HG02759 (cell line): ENCODE measurements around the gene HSPB9.
A peak's percentile ranks its signal among the peaks of the same experiment; 100 is the strongest.

Experiments used
- ATAC-seq: cut with Tn5 transposase; IDR thresholded peaks from one replicate; pipeline ENCODE4 v1.9.1; 2021; ENCODE audit warnings: mild to moderate bottlenecking, moderate library complexity; ENCODE audit not compliant: unreplicated experiment

The HSPB9 gene

GRCh38 chr17:42098730-42099399, 23.7 kb upstream of the HSPB9 start:
- no peak for ATAC-seq

GRCh38 chr17:42101513-42102292, 20.9 kb upstream of the HSPB9 start:
- no peak for ATAC-seq

GRCh38 chr17:42103221-42103954, 19.2 kb upstream of the HSPB9 start:
- no peak for ATAC-seq

GRCh38 chr17:42104264-42104663, 18.3 kb upstream of the HSPB9 start:
- ATAC-seq: no peak

GRCh38 chr17:42106009-42106408, 16.6 kb upstream of the HSPB9 start:
- ATAC-seq: no peak

GRCh38 chr17:42107124-42107523, 15.5 kb upstream of the HSPB9 start:
- ATAC-seq: no peak

GRCh38 chr17:42107597-42108576, 14.7 kb upstream of the HSPB9 start:
- ATAC-seq: peak; percentile 77

- ATAC-seq: no peak
Observed at GRCh38 chr17:42109086-42109485, 13.5 kb upstream of the HSPB9 start.

- ATAC-seq: no peak
Observed at GRCh38 chr17:42110301-42111264, 12.0 kb upstream of the HSPB9 start.

GRCh38 chr17:42111265-42111636, 11.4 kb upstream of the HSPB9 start:
- no peak for ATAC-seq

- ATAC-seq: no peak
Observed at GRCh38 chr17:42111871-42112551, 10.6 kb upstream of the HSPB9 start.

GRCh38 chr17:42112552-42113176, 9.9 kb upstream of the HSPB9 start, which contains the start of gene DHX58:
Gene DHX58 (minus strand): TSS chr17:42112714. CDS start chr17:42111892, 822 bp downstream.
- ATAC-seq: peak; percentile 59

- ATAC-seq: no peak
Observed at GRCh38 chr17:42113293-42114069, 9.1 kb upstream of the HSPB9 start.

- ATAC-seq: no peak
Observed at GRCh38 chr17:42114118-42114517, 8.5 kb upstream of the HSPB9 start.

GRCh38 chr17:42116705-42117396, 5.8 kb upstream of the HSPB9 start:
- no peak for ATAC-seq

- no peak for ATAC-seq
Observed at GRCh38 chr17:42117397-42118125, 5.0 kb upstream of the HSPB9 start.
